Right lobe of liver (tissue), 5 donors: Measurements from ENCODE around the gene USP5. TPM values are rescaled to one million over a fixed set of nuclear protein-coding genes. Genes with fewer than 3 reads are reported as not detected.

Experiments used
- total RNA-seq, 6 experiments: library from RNA; depleted of rRNA in 2 of 6; stranded (reverse); fragments of >200 nt in 2 of 6; fragmentation: NEBNext Ultra II Directional in 3 of 6; extraction: Animal tissue kit (Norgen Biotek cat#: 25700) in 3 of 6; gene quantifications; one replicate each; pipeline versions ENCODE4 v1.1.0 to v1.2.4, GENCODE V29; 2016 to 2023
- donor health status: DM: no; HTN: no; CAD: no.
- donor health status: DM: no; HTN: no; CAD: no.
- donor health status: DM: no; HTN: yes; CAD: no.
- donor health status: DM: no; HTN: yes; CAD: no.

USP5 gene
- total RNA-seq, 6 experiments from 2014 or later = 38.2 to 59.5 (median 42.6) TPM

Other genes starting within 250 kb of the USP5 start
- 100 to 1,000 TPM in 1 of 6 experiments, 10 to 100 TPM in 5; 66.7 to 102 (median 82.3) TPM for gene CHD4, start 244.8 kb upstream of the USP5 start, total RNA-seq
- 1 to 10 TPM in 1 of 6 experiments, under 1 TPM in 5; 0.31 to 1.5 (median 0.78) TPM for gene LPAR5, start 216.2 kb upstream of the USP5 start, total RNA-seq
- gene ACRBP, start 204.7 kb upstream of the USP5 start, total RNA-seq = 1 to 10 TPM in 4 of 6 experiments, under 1 TPM in 1, not detected in 1; 0.95 to 3.3 (median 1.7) TPM
- gene ING4, start 189.0 kb upstream of the USP5 start, total RNA-seq = 10 to 100 TPM; 10.6 to 20.0 (median 17.0) TPM
- gene ZNF384, start 162.8 kb upstream of the USP5 start, total RNA-seq = 10 to 100 TPM; 11.9 to 22.3 (median 18.3) TPM
- not detected for gene PIANP, start 151.3 kb upstream of the USP5 start, total RNA-seq
- gene COPS7A, start 128.1 kb upstream of the USP5 start, total RNA-seq = 10 to 100 TPM; 26.7 to 49.5 (median 30.6) TPM
- gene MLF2, start 99.0 kb upstream of the USP5 start, total RNA-seq = 100 to 1,000 TPM; 104 to 185 (median 134) TPM
- gene PTMS, start 85.8 kb upstream of the USP5 start, total RNA-seq = 100 to 1,000 TPM; 113 to 484 (median 404) TPM
- 1 to 10 TPM in 4 of 6 experiments, under 1 TPM in 2; 0.18 to 2.3 (median 1.4) TPM for gene LAG3, start 79.6 kb upstream of the USP5 start, total RNA-seq
- gene CD4, start 62.6 kb upstream of the USP5 start, total RNA-seq = 10 to 100 TPM; 10.0 to 41.6 (median 28.1) TPM
- 1 to 10 TPM in 4 of 6 experiments, under 1 TPM in 2; 0.37 to 3.1 (median 2.1) TPM for gene GPR162, start 30.3 kb upstream of the USP5 start, total RNA-seq
- gene P3H3, start 23.7 kb upstream of the USP5 start, total RNA-seq = 1 to 10 TPM in 5 of 6 experiments, under 1 TPM in 1; 0.98 to 2.1 (median 1.5) TPM
- under 1 TPM in 4 of 6 experiments, not detected in 2; 0.17 to 0.51 (median 0.43) TPM for gene GNB3, start 11.2 kb upstream of the USP5 start, total RNA-seq
- 1 to 10 TPM in 4 of 6 experiments, under 1 TPM in 2; 0.62 to 1.7 (median 1.3) TPM for gene CDCA3, start 864 bp upstream of the USP5 start, total RNA-seq
- gene TPI1, start 15.4 kb downstream of the USP5 start, total RNA-seq = 100 to 1,000 TPM; 265 to 400 (median 331) TPM
- gene SPSB2, start 21.2 kb downstream of the USP5 start, total RNA-seq = 1 to 10 TPM; 1.7 to 5.3 (median 3.6) TPM
- 1 to 10 TPM in 5 of 6 experiments, under 1 TPM in 1; 0.93 to 4.3 (median 2.6) TPM for gene LRRC23, start 52.7 kb downstream of the USP5 start, total RNA-seq
- 1 to 10 TPM; 1.1 to 9.3 (median 2.0) TPM for gene ENO2, start 62.4 kb downstream of the USP5 start, total RNA-seq
- 10 to 100 TPM in 5 of 6 experiments, 1 to 10 TPM in 1; 9.2 to 24.1 (median 16.8) TPM for gene ATN1, start 75.8 kb downstream of the USP5 start, total RNA-seq
- not detected for gene RNU7-1, start 91.7 kb downstream of the USP5 start, total RNA-seq
- gene C12orf57, start 91.9 kb downstream of the USP5 start, total RNA-seq = 100 to 1,000 TPM in 2 of 6 experiments, 10 to 100 TPM in 4; 47.6 to 189 (median 70.5) TPM
- 10 to 100 TPM; 12.1 to 30.6 (median 19.4) TPM for gene PTPN6, start 99.2 kb downstream of the USP5 start, total RNA-seq
- 100 to 1,000 TPM in 4 of 6 experiments, 10 to 100 TPM in 2; 95.5 to 215 (median 122) TPM for gene PHB2, start 118.5 kb downstream of the USP5 start, total RNA-seq
- 10 to 100 TPM; 13.2 to 28.1 (median 18.9) TPM for gene EMG1, start 118.8 kb downstream of the USP5 start, total RNA-seq
- gene LPCAT3, start 166.3 kb downstream of the USP5 start, total RNA-seq = 100 to 1,000 TPM in 1 of 6 experiments, 10 to 100 TPM in 5; 50.6 to 115 (median 77.5) TPM
- gene C1S, start 208.6 kb downstream of the USP5 start, total RNA-seq = 1,000 to 10,000 TPM in 5 of 6 experiments, 100 to 1,000 TPM in 1; 993 to 2,993 (median 1,796) TPM
- 1,000 to 10,000 TPM; 1,157 to 2,557 (median 1,950) TPM for gene C1R, start 240.3 kb downstream of the USP5 start, total RNA-seq